NCI-H82 treated with DMSO at 0.1 percent for 48 hours (cell line): ENCODE measurements around the gene DAAM2.

Experiments
- DNase-seq: peaks from one replicate; lab custom pipeline; 2025; ENCODE audit not compliant: unreplicated experiment; lab: John Stamatoyannopoulos, UW

The DAAM2 gene

GRCh38 chr6:39947611-39948068 is 155.5 kb downstream of the DAAM2 start:
- DNase-seq = no peak

DNA sequence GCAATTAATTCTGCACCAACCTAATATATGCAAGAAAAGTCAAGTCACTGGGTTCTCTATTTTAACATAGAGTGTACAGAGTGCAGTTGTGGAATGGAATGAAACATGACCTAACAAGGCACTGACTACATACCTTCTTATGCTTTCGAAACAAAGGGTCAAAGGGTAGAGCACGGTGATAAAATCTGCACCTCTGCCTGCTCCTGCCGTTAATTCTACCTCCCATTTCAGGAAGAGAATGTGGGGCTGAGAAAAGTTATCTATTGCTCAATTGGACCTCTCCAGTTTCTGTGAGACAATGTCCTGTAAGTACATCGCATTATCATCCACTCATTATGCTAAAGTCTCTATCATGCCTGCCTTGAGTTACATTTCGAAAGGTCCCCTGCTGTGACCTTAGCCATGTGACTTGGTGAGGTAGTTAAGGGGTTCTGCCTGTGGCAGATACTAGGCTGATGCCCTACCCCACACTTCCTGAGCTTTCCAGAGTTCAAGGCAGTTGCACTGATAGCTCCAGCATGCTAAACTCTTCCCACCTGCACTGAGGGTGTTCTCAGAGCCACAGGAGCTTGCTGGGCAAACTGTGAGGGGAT is 156.1 kb downstream of the DAAM2 start:
- no peak for DNase-seq

- DNase-seq = no peak
These were observed 158.0 kb downstream of the DAAM2 start for GRCh38 chr6:39950125-39950720.

DNA sequence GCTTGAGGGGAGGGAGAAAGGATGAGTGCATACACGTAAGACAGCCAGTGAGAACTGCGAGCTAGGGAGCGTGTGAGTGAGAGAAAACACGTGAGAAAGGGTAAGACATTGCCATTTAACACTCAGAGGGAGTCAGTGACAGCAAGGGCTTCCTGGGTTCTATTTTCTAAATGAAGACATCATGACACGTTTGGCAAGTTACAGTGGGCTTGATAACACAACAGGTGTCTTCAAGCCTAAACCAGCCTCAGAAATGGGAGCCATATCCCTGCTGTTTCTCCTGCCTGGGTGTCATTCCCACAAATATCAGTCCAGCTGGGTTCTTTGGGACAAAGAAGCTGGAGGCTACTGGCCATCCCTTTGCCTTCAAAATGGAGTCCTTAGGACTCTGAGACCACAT is 159.0 kb downstream of the DAAM2 start:
- no peak for DNase-seq

DNA sequence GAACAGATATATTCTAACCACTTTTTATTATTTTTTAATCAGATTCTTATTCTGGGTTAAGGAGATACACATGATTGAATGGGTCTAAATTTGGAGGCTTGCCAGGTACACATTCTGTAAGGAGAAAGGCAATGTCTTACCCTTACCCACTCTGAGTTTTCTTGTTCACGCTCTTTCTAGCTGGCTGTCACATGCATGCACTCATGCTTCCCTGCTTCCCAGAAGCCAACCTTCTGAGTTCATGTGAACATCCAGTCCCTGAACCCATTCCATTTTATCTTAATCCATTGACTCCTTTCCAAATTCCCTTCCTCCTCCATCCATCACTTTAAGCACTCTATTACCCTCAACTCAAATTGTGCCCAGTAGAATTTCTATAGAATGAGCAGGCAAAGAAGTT is 159.5 kb downstream of the DAAM2 start:
- no peak for DNase-seq

- no peak for DNase-seq
These were observed 160.0 kb downstream of the DAAM2 start for GRCh38 chr6:39952167-39952566.

- DNase-seq = no peak
These were observed 161.0 kb downstream of the DAAM2 start for GRCh38 chr6:39953076-39953618.
